Type B pancreatic cell (in vitro differentiated cells): ENCODE data around the gene MIOS. TPM values are rescaled to one million over a fixed set of nuclear protein-coding genes. Genes with fewer than 3 reads are reported as not detected.

ENCODE experiments used
- DNase-seq: peaks from one replicate; pipeline ENCODE4 v3.0.0; 2021; ENCODE audit warnings: mixed read lengths; ENCODE audit not compliant: unreplicated experiment; ENCODE audit errors: extremely low spot score
- H3K27ac Mint-ChIP-seq: 2 replicates; pipeline ENCODE4 v1.8.0; 2021; ENCODE audit warnings: mild to moderate bottlenecking, mixed read lengths
- H3K27me3 Mint-ChIP-seq: 2 replicates; pipeline ENCODE4 v1.8.0; 2021; ENCODE audit warnings: mixed read lengths
- H3K36me3 Mint-ChIP-seq: 2 replicates; pipeline ENCODE4 v1.8.0; 2021; ENCODE audit warnings: mixed read lengths
- H3K4me1 Mint-ChIP-seq: one replicate; pipeline ENCODE4 v1.8.0; 2021; ENCODE audit warnings: mixed read lengths; ENCODE audit not compliant: unreplicated experiment
- H3K4me3 Mint-ChIP-seq: 2 replicates; pipeline ENCODE4 v1.8.0; 2021; ENCODE audit warnings: mild to moderate bottlenecking, mixed read lengths
- H3K9me3 Mint-ChIP-seq: 2 replicates; pipeline ENCODE4 v1.8.0; 2021; ENCODE audit warnings: mixed read lengths
- total RNA-seq: library from RNA; stranded (reverse); gene quantifications from 2 replicates; pipeline ENCODE4 v1.2.1, GENCODE V29; 2021; ENCODE audit warnings: low replicate concordance
- TF ChIP-seq, protein P1 (sequence below): fragments of 200-600 bp; sonication (generic); conservative IDR thresholded peaks from 2 replicates; pipeline ENCODE4 v1.5.0; 2021; ENCODE audit warnings: antibody characterized with exemption, mild to moderate bottlenecking

Gene MIOS
- total RNA-seq, 1 donor from 2014 or later: 43.6 TPM

DNA sequence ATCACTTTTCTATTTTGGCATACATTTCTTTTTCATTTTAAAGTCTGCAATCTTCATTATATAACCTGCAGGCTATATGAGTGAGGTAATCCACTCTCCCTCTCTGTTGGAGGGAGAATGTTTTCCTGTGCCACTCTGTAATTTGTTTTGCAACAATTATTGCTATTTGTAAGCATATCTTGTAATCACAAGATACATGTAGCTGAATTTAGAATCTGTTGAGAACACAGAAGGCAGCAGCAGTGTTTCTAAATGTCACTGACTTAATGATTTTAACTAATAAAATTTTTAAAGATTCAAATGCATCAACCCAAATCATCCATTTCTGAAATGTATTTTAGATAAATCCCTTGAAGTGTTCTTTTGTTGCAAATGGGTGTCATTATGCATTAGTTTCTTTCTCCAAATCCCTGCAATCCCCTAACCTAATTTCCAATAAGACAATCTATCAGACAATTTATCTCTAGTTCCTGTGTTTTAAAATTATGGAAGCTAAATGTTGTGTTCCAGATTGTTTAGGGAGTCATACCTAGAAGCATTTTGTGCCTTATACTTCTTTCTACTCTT is 54.0 kb downstream of the MIOS start:
- Mint-ChIP-seq H3K27me3 (no peaks in the 10 kb centered on the region), H3K36me3 (no peaks in the 10 kb centered on the region), H3K4me1 (peaks cover 6% of the 10 kb centered on the region), H3K4me3 (no peak overlapping the region), H3K9me3 (peaks cover under 1% of the 10 kb centered on the region), H3K27ac (no peak overlapping the region)
- TF ChIP-seq, protein P1, sequence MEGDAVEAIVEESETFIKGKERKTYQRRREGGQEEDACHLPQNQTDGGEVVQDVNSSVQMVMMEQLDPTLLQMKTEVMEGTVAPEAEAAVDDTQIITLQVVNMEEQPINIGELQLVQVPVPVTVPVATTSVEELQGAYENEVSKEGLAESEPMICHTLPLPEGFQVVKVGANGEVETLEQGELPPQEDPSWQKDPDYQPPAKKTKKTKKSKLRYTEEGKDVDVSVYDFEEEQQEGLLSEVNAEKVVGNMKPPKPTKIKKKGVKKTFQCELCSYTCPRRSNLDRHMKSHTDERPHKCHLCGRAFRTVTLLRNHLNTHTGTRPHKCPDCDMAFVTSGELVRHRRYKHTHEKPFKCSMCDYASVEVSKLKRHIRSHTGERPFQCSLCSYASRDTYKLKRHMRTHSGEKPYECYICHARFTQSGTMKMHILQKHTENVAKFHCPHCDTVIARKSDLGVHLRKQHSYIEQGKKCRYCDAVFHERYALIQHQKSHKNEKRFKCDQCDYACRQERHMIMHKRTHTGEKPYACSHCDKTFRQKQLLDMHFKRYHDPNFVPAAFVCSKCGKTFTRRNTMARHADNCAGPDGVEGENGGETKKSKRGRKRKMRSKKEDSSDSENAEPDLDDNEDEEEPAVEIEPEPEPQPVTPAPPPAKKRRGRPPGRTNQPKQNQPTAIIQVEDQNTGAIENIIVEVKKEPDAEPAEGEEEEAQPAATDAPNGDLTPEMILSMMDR: no peak
- DNase-seq: no peak

DNA sequence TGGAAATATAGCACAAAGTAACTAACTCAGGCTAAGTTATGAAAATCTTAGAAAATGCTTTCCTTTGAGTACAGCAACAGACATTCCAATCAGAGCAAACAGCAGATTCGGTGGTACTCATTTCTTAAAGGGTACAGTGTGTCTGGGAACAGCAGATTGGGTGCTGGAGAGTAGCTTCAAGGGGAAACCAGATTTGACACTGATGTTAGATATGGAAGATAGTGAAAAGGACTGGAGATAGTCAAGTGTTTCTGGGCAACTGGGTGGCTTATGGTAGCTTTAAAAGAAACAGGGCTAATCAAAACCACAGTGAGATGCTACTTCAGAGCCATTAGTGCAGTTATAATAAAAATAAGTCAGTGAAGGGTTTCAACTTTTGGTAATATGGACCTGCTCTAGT is 61.8 kb downstream of the MIOS start:
- Mint-ChIP-seq H3K27me3 (no peaks in the 10 kb centered on the region), H3K27ac (no peak overlapping the region), H3K9me3 (peaks cover 4% of the 10 kb centered on the region), H3K36me3 (no peaks in the 10 kb centered on the region), H3K4me3 (no peak overlapping the region), H3K4me1 (no peaks in the 10 kb centered on the region)
- TF ChIP-seq, protein P1: no peak
- no peak for DNase-seq

DNA sequence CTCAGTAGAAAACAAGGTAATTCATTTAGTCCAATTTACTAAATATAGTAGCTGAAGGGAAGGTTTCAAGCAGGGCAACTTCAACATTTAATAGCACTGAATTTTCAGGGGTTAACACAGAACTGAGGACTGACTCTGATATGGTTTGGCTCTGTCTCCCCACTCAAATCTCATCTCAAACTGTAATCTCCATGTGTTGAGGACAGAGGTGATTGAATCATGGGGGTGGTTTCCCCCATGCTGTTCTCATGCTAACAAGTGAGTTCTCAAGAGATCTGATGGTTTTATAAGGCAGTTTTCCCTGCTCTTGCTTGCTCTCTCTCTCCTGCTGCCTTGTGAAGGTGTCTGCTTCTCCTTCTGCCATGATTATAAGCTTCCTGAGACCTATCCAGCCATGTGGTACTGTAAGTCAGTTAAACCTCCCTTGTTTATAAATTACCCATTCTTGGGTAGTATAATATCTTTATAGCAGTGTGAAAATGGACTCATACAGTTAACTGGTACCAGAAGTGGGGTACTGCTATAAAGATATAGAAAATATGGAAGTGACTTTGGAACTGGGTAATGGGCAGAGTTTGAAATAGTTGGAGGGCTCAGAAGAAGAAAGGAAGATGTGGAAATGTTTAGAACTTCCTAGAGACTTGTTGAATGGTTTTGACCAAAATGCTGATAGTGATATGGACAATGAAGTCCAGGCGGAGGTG is 64.1 kb downstream of the MIOS start:
- DNase-seq: no peak
- H3K27ac Mint-ChIP-seq: no peak overlapping the region
- TF ChIP-seq, protein P1: no peak
- no peaks in the 10 kb centered on the region for H3K27me3 Mint-ChIP-seq
- no peaks in the 10 kb centered on the region for H3K4me1 Mint-ChIP-seq
- peaks cover 3% of the 10 kb centered on the region for H3K9me3 Mint-ChIP-seq
- H3K36me3 Mint-ChIP-seq: no peaks in the 10 kb centered on the region
- H3K4me3 Mint-ChIP-seq: no peak overlapping the region

DNA sequence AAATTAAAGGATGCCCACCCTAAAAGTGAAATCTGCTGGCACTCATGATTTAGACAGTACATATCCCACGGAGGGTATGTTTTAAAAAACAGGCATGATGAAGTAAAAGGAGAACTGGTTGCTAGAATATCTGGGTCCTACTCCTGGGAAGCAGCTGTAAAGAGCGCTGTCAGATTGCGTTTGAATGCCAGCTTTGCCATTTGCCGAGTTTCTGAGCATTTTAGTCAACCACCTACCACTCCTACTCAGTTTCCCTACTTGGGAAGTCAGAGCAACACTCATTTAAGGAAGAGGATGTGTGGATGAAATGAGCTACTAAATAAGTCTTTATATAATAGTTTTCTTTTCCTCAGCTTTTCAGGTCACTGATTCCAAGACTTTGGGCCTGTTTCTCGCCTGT is 72.7 kb downstream of the MIOS start:
- Mint-ChIP-seq H3K4me1 (peaks cover 12% of the 10 kb centered on the region), H3K9me3 (no peaks in the 10 kb centered on the region), H3K36me3 (peaks cover 4% of the 10 kb centered on the region), H3K27me3 (no peaks in the 10 kb centered on the region), H3K4me3 (peak overlapping the region; percentile 97), H3K27ac (peak overlapping the region; percentile 98)
- DNase-seq: no peak
- TF ChIP-seq, protein P1: no peak

DNA sequence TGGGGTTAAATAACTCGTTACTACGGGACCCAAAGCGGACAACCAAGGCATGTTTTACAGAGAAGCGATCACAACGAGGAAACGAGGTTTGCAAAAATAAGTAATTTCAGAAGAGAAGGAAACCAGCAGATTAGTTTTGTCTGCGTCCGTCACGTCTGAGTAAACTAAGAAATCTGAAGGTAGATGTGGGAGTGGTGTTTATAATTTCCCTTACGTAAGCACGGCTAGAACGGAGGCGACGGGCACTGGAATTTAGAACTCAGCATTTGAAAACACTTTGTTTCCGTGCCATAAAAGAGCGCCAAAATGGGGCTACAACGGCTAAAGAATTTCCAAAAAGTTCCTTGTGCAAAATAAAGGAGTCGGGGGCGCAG is 73.2 kb downstream of the MIOS start:
- Mint-ChIP-seq H3K4me1 (peaks cover 12% of the 10 kb centered on the region), H3K9me3 (no peaks in the 10 kb centered on the region), H3K4me3 (peak overlapping the region; percentile 97), H3K27me3 (no peaks in the 10 kb centered on the region), H3K36me3 (peaks cover 4% of the 10 kb centered on the region), H3K27ac (peak overlapping the region; percentile 98)
- TF ChIP-seq, protein P1: no peak
- no peak for DNase-seq
